Astrocyte (in vitro differentiated cells and primary cell): ENCODE data around the gene SCGB1A1. TPM values are rescaled to one million over a fixed set of nuclear protein-coding genes. Genes with fewer than 3 reads are reported as not detected.

Experiments used
- DNase-seq: peaks from one replicate; pipeline ENCODE4 v3.0.0-alpha.2; 2010; ENCODE audit warnings: low read depth
- FAIRE-seq: peaks from 2 replicates; lab custom pipeline; 2011; peaks lifted over from hg19 to GRCh38; lab: Jason Lieb, UNC
- H2AFZ ChIP-seq: 2 replicates; pipeline ENCODE4 v1.6.0; 2012; ENCODE audit warnings: low read depth, low read length, inconsistent platforms
- H3K27ac ChIP-seq: 2 replicates; pipeline ENCODE4 v1.5.1; 2011; ENCODE audit warnings: low read depth, low read length, inconsistent platforms
- H3K27me3 ChIP-seq: 2 replicates; pipeline ENCODE4 v1.6.0; 2011; ENCODE audit warnings: low read length, inconsistent platforms; ENCODE audit not compliant: insufficient read depth
- H3K36me3 ChIP-seq: 2 replicates; pipeline ENCODE4 v1.5.1; 2011; ENCODE audit warnings: low read length, inconsistent platforms; ENCODE audit not compliant: insufficient read depth
- H3K4me1 ChIP-seq: 2 replicates; pipeline ENCODE4 v1.5.1; 2011; ENCODE audit warnings: low read length, inconsistent platforms; ENCODE audit not compliant: insufficient read depth
- H3K4me2 ChIP-seq: 2 replicates; pipeline ENCODE4 v1.6.0; 2012; ENCODE audit warnings: low read length, inconsistent platforms
- H3K4me3 ChIP-seq: 2 replicates; pipeline ENCODE4 v1.5.1; 2011; ENCODE audit warnings: low read depth, mild to moderate bottlenecking, low read length, inconsistent platforms; ENCODE audit not compliant: insufficient read depth
- H3K79me2 ChIP-seq: 2 replicates; pipeline ENCODE4 v1.6.0; 2012; ENCODE audit warnings: mild to moderate bottlenecking, low read length, inconsistent platforms; ENCODE audit not compliant: insufficient read depth
- H3K9ac ChIP-seq: 2 replicates; pipeline ENCODE4 v1.6.0; 2012; ENCODE audit warnings: mild to moderate bottlenecking, low read length, inconsistent platforms
- H3K9me3 ChIP-seq: 2 replicates; pipeline ENCODE4 v1.5.1; 2012; ENCODE audit warnings: low read depth, mild to moderate bottlenecking, low read length, inconsistent platforms; ENCODE audit not compliant: insufficient read depth
- H4K20me1 ChIP-seq: 2 replicates; pipeline ENCODE4 v1.6.0; 2012; ENCODE audit warnings: low read length, inconsistent platforms; ENCODE audit not compliant: insufficient read depth
- H3K27ac Mint-ChIP-seq: one replicate; pipeline ENCODE4 v1.8.0; 2021; ENCODE audit warnings: mild to moderate bottlenecking, mixed read lengths; ENCODE audit not compliant: unreplicated experiment
- H3K27me3 Mint-ChIP-seq: one replicate; pipeline ENCODE4 v1.8.0; 2021; ENCODE audit warnings: low read depth, mixed read lengths; ENCODE audit not compliant: unreplicated experiment
- H3K36me3 Mint-ChIP-seq: one replicate; pipeline ENCODE4 v1.8.0; 2021; ENCODE audit warnings: low read depth, mixed read lengths; ENCODE audit not compliant: unreplicated experiment
- H3K4me1 Mint-ChIP-seq: one replicate; pipeline ENCODE4 v1.8.0; 2021; ENCODE audit warnings: low read depth, mixed read lengths; ENCODE audit not compliant: unreplicated experiment
- H3K4me3 Mint-ChIP-seq: one replicate; pipeline ENCODE4 v1.8.0; 2021; ENCODE audit warnings: mild to moderate bottlenecking, moderate library complexity, mixed read lengths; ENCODE audit not compliant: unreplicated experiment
- H3K9me3 Mint-ChIP-seq: one replicate; pipeline ENCODE4 v1.8.0; 2021; ENCODE audit warnings: mild to moderate bottlenecking, mixed read lengths; ENCODE audit not compliant: unreplicated experiment
- CTCF ChIP-seq: IDR thresholded peaks from 2 replicates; pipeline ENCODE4 v1.5.1; 2011; ENCODE audit warnings: low read depth, mild to moderate bottlenecking, inconsistent platforms, low read length, moderate library complexity; ENCODE audit not compliant: insufficient read depth
- EZH2 ChIP-seq: IDR thresholded peaks from 2 replicates; pipeline ENCODE4 v1.6.1; 2012; ENCODE audit warnings: mild to moderate bottlenecking, low read length, inconsistent platforms; ENCODE audit not compliant: insufficient read depth
- total RNA-seq: library from RNA; stranded (reverse); gene quantifications from 2 replicates; pipeline ENCODE4 v1.2.1, GENCODE V29; 2021

SCGB1A1 gene
- total RNA-seq, 1 donor from 2014 or later, result not detected

GRCh38 chr11:62450543-62451240 is 31.9 kb downstream of the SCGB1A1 start:
- H3K27me3 Mint-ChIP-seq, result peaks cover 27% of the 10 kb centered on the region
- no peak overlapping the region for H3K27ac Mint-ChIP-seq
- H3K36me3 Mint-ChIP-seq, result peaks cover 4% of the 10 kb centered on the region
- Histone ChIP-seq H3K9ac (no peak overlapping the region), H3K36me3 (no peaks in the 10 kb centered on the region), H3K9me3 (no peaks in the 10 kb centered on the region), H2AFZ (no peak overlapping the region), H3K4me2 (no peak overlapping the region), H3K79me2 (no peaks in the 10 kb centered on the region), H4K20me1 (no peaks in the 10 kb centered on the region), H3K4me1 (peaks cover 4% of the 10 kb centered on the region), H3K27ac (no peak overlapping the region), H3K4me3 (no peak overlapping the region), H3K27me3 (no peaks in the 10 kb centered on the region)
- FAIRE-seq (no peak), DNase-seq (no peak)
- TF ChIP-seq EZH2 (no peak), CTCF (no peak)
- peaks cover 6% of the 10 kb centered on the region for H3K9me3 Mint-ChIP-seq
- peaks cover 6% of the 10 kb centered on the region for H3K4me1 Mint-ChIP-seq
- H3K4me3 Mint-ChIP-seq, result no peak overlapping the region

- Histone ChIP-seq H4K20me1 (no peaks in the 10 kb centered on the region), H3K4me2 (no peak overlapping the region), H3K9me3 (no peaks in the 10 kb centered on the region), H3K27me3 (no peaks in the 10 kb centered on the region), H3K9ac (no peak overlapping the region), H3K4me3 (no peak overlapping the region), H2AFZ (no peak overlapping the region), H3K79me2 (no peaks in the 10 kb centered on the region), H3K27ac (no peak overlapping the region), H3K4me1 (peaks cover 4% of the 10 kb centered on the region), H3K36me3 (no peaks in the 10 kb centered on the region)
- peaks cover 22% of the 10 kb centered on the region for H3K27me3 Mint-ChIP-seq
- TF ChIP-seq CTCF (no peak), EZH2 (no peak)
- peaks cover 6% of the 10 kb centered on the region for H3K9me3 Mint-ChIP-seq
- no peak overlapping the region for H3K4me3 Mint-ChIP-seq
- peaks cover 4% of the 10 kb centered on the region for H3K36me3 Mint-ChIP-seq
- no peak overlapping the region for H3K27ac Mint-ChIP-seq
- DNase-seq (no peak), FAIRE-seq (no peak)
- H3K4me1 Mint-ChIP-seq, result peaks cover 6% of the 10 kb centered on the region
Measured at GRCh38 chr11:62451241-62451621, 32.4 kb downstream of the SCGB1A1 start.

GRCh38 chr11:62452261-62452660 is 33.4 kb downstream of the SCGB1A1 start:
- no peak for DNase-seq
- TF ChIP-seq CTCF (no peak), EZH2 (no peak)
- H3K4me1 ChIP-seq, result peaks cover 4% of the 10 kb centered on the region
- H3K4me2 ChIP-seq, result no peak overlapping the region
- Mint-ChIP-seq H3K4me3 (no peak overlapping the region), H3K9me3 (peaks cover 6% of the 10 kb centered on the region), H3K27ac (no peak overlapping the region), H3K36me3 (peaks cover 4% of the 10 kb centered on the region), H3K27me3 (peaks cover 12% of the 10 kb centered on the region), H3K4me1 (peaks cover 6% of the 10 kb centered on the region)
- no peaks in the 10 kb centered on the region for H3K9me3 ChIP-seq
- no peak overlapping the region for H3K4me3 ChIP-seq
- H3K27ac ChIP-seq, result no peak overlapping the region
- no peaks in the 10 kb centered on the region for H3K27me3 ChIP-seq
- no peaks in the 10 kb centered on the region for H3K79me2 ChIP-seq
- H2AFZ ChIP-seq, result no peak overlapping the region
- H4K20me1 ChIP-seq, result no peaks in the 10 kb centered on the region
- H3K36me3 ChIP-seq, result no peaks in the 10 kb centered on the region
- H3K9ac ChIP-seq, result no peak overlapping the region
- FAIRE-seq, result no peak
